Lower leg skin (tissue), 3 donors: ENCODE results near the gene SFXN2.

Experiments
- CTCF ChIP-seq, 3 donors: fragments of 450-650 bp; IDR thresholded peaks; one replicate each; pipeline ENCODE4 v1.5.1; 2016; ENCODE audit warnings: antibody characterized with exemption in 3 of 3, mild to moderate bottlenecking in 3 of 3, moderate library complexity in 2 of 3
- POLR2A ChIP-seq, 2 donors: fragments of 450-650 bp; IDR thresholded peaks; one replicate each; pipeline ENCODE4 v1.6.1; 2016 to 2017; ENCODE audit warnings: antibody characterized with exemption in 2 of 2, mild to moderate bottlenecking in 1 of 2, moderate library complexity in 1 of 2

- no peak for TF ChIP-seq CTCF (IDR thresholded peaks at IDR 0.05)
- TF ChIP-seq POLR2A (IDR thresholded peaks at IDR 0.05): no peak
These were observed 39.3 kb upstream of the SFXN2 start for GRCh38 chr10:102675011-102675665.
